ENCODE data around the gene CDK18.
A peak's percentile ranks its signal among the peaks of the same experiment; 100 is the strongest.

The CDK18 gene

GRCh38 chr1:205538235-205538840, 33.9 kb downstream of the CDK18 start:
- H3K4me3 ChIP-seq (replicated peaks; ENCODE audit: low read depth, low read length): no peak overlapping the region
- TF ChIP-seq, protein P1, sequence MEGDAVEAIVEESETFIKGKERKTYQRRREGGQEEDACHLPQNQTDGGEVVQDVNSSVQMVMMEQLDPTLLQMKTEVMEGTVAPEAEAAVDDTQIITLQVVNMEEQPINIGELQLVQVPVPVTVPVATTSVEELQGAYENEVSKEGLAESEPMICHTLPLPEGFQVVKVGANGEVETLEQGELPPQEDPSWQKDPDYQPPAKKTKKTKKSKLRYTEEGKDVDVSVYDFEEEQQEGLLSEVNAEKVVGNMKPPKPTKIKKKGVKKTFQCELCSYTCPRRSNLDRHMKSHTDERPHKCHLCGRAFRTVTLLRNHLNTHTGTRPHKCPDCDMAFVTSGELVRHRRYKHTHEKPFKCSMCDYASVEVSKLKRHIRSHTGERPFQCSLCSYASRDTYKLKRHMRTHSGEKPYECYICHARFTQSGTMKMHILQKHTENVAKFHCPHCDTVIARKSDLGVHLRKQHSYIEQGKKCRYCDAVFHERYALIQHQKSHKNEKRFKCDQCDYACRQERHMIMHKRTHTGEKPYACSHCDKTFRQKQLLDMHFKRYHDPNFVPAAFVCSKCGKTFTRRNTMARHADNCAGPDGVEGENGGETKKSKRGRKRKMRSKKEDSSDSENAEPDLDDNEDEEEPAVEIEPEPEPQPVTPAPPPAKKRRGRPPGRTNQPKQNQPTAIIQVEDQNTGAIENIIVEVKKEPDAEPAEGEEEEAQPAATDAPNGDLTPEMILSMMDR (IDR thresholded peaks at IDR 0.05; ENCODE audit: low read length, missing control alignments): no peak
- DNase-seq (ENCODE audit: low read depth): peak; percentile 69

DNA sequence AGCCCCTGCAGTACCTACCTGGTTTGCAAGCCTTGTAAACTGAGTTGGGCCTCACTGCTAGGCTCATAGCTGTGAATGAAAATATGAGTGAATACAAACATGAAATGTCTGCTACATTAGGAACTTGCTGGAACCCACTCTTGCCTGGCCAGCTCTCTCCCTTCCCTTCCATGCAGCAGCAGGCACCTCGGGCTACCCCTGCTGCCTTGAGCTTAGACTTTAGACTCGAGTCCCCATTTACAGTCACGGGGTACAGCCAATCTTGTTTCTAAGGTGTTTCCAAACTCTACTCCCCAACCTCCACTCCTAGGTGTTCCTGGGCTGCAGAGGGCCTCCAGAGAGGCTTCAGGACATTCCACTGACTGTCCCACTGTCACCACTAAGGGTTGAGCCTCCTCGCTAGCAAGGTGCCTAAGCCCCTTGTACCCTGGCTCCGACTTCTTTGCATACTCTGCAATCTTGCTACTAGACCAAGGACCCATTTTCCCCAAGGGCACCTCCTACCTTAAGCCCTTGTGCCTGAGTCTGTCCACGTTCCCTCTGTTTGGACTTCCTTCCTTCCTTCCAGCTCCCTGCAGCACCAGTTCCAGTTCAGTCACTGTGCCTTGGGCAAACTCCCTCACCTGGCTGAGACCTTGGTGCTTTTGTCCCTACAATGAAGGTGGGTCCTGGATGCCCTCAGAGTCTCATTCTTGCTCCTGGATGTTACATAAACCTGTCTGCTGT, 36.9 kb downstream of the CDK18 start:
- no peak overlapping the region for H3K4me3 ChIP-seq (replicated peaks; ENCODE audit: low read depth, low read length)
- no peak for DNase-seq (ENCODE audit: low read depth)
- TF ChIP-seq, protein P1 (IDR thresholded peaks at IDR 0.05; ENCODE audit: low read length, missing control alignments): no peak

- TF ChIP-seq, protein P1 (IDR thresholded peaks at IDR 0.05; ENCODE audit: low read length, missing control alignments): no peak
- no peak for DNase-seq (ENCODE audit: low read depth)
- H3K4me3 ChIP-seq (replicated peaks; ENCODE audit: low read depth, low read length): no peak overlapping the region
These were observed 37.9 kb downstream of the CDK18 start for GRCh38 chr1:205542367-205542766.

DNA sequence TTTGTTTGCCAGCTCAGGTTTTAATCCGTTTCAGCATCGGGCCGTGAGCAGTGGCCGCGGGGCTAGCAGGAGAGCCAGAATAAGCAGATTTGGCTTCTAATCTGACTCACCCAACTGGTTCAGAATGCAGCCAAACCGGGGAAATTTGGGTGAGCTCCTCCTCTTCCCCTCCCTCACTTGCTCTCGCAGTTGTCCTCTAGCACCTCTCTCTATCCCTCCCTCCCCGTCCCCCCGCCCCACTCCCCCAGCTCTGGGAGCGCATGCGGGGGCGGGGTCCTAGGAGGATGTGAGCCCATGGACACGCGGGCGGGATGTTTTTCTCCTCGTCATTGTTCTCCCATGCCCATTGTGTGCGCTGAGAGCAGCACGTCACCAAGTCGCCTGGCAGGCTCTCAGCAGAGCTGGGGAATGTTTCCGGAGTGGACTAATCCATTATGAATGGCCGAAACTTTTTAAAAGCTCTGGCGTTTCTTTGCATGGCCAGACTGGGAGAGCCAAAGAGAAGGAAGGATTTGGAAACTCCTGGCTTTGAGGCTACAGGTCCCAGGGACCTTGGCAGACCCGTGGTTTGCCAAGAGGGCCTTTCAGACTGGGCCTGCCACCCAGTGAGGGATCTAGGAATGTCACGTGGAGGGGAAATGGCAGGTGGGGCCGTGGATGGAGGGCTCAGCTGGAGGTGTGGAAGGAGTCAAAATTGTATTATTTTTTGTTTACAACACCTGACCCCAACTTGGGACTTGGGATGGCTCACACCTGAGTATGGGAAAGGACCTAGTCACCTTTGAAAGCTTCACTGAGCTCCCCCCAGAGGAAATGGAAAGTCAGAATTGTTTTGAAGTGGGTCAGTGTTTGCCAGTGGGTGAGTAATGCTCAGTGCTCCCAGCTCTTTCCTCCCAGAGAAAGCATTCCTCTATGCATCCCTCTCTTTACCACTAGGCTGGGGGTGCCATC, 39.2 kb downstream of the CDK18 start:
- TF ChIP-seq, protein P1 (IDR thresholded peaks at IDR 0.05; ENCODE audit: low read length, missing control alignments): peak; percentile 20
- H3K4me3 ChIP-seq (replicated peaks; ENCODE audit: low read depth, low read length): peak overlapping the region; percentile 42
- peak; percentile 98 for DNase-seq (ENCODE audit: low read depth)

- TF ChIP-seq, protein P1 (IDR thresholded peaks at IDR 0.05; ENCODE audit: low read length, missing control alignments): no peak
- no peak overlapping the region for H3K4me3 ChIP-seq (replicated peaks; ENCODE audit: low read depth, low read length)
- DNase-seq (ENCODE audit: low read depth): no peak
These were observed 40.8 kb downstream of the CDK18 start for GRCh38 chr1:205545001-205545919.

- no peak overlapping the region for H3K4me3 ChIP-seq (replicated peaks; ENCODE audit: low read depth, low read length)
- no peak for DNase-seq (ENCODE audit: low read depth)
- TF ChIP-seq, protein P1 (IDR thresholded peaks at IDR 0.05; ENCODE audit: low read length, missing control alignments): no peak
These were observed 41.5 kb downstream of the CDK18 start for GRCh38 chr1:205545991-205546390.
